OCI-LY3 (cell line): ENCODE data around the gene URM1.
"Not testable (repeated sequence)": the region's sequence is repeated elsewhere in the genome, so short reads cannot be mapped to it uniquely, and the experiment has no call there.

ENCODE experiments used
- H2AFZ ChIP-seq: fragments of 200-600, 300-600 bp; shearing (Covaris generic); 2 replicates; pipeline ENCODE4 v1.6.0; 2014; ENCODE audit warnings: antibody characterized with exemption, low read depth, low read length
- H3K27ac ChIP-seq: fragments of 200-600, 300-600 bp; sonication (generic); 2 replicates; pipeline ENCODE4 v1.5.1; 2014; ENCODE audit warnings: mild to moderate bottlenecking, low read length, moderate library complexity, mixed read lengths
- H3K27me3 ChIP-seq: fragments of 200-600, 300-600 bp; sonication (generic); 2 replicates; pipeline ENCODE4 v1.6.1; 2014; ENCODE audit warnings: low read depth, low read length, mixed read lengths
- H3K36me3 ChIP-seq: fragments of 200-600, 300-600 bp; sonication (generic); replicated peaks from 2 replicates; pipeline ENCODE3; 2014; ENCODE audit warnings: low read depth, low read length, mixed read lengths
- H3K4me1 ChIP-seq: fragments of 300-600, 200-600 bp; sonication (generic); 2 replicates; pipeline ENCODE4 v1.6.1; 2014; ENCODE audit warnings: low read length, mixed read lengths
- H3K4me2 ChIP-seq: fragments of 200-600, 300-600 bp; sonication (generic); 2 replicates; pipeline ENCODE4 v1.6.1; 2014; ENCODE audit warnings: low read length, mixed read lengths
- H3K4me3 ChIP-seq: fragments of 300-600, 200-600 bp; sonication (generic); 2 replicates; pipeline ENCODE4 v1.5.1; 2014; ENCODE audit warnings: antibody characterized with exemption, mild to moderate bottlenecking, low read length, moderate library complexity
- H3K79me2 ChIP-seq: fragments of 300-600, 200-600 bp; shearing (Covaris generic); 2 replicates; pipeline ENCODE4 v1.6.1; 2014; ENCODE audit warnings: mild to moderate bottlenecking, low read length, mixed read lengths
- H3K9ac ChIP-seq: fragments of 300-600, 200-600 bp; shearing (Covaris generic); 2 replicates; pipeline ENCODE4 v1.6.0; 2014; ENCODE audit warnings: mild to moderate bottlenecking, low read length, moderate library complexity
- H3K9me3 ChIP-seq: fragments of 200-600, 300-600 bp; shearing (Covaris generic); 2 replicates; pipeline ENCODE4 v1.6.1; 2014; ENCODE audit warnings: low read length, mixed read lengths; ENCODE audit not compliant: insufficient read depth
- H4K20me1 ChIP-seq: fragments of 200-600, 300-600 bp; sonication (generic); 2 replicates; pipeline ENCODE4 v1.6.1; 2016; ENCODE audit warnings: low read length, mixed read lengths; ENCODE audit not compliant: insufficient read depth
- CTCF ChIP-seq: fragments of 200-600, 300-600 bp; sonication (generic); IDR thresholded peaks from 2 replicates; pipeline ENCODE4 v1.5.1; 2014; ENCODE audit warnings: antibody characterized with exemption, low read length, low read depth
- EZH2phosphoT487 ChIP-seq: fragments of 200-600 bp; shearing (Covaris generic); IDR thresholded peaks from 2 replicates; pipeline ENCODE4 v1.6.1; 2018; ENCODE audit warnings: antibody characterized with exemption, mixed run types, low read depth

Gene URM1

GRCh38 chr9:128333451-128333869 lies 37.7 kb upstream of the URM1 start:
- no peak overlapping the region for H3K4me3 ChIP-seq
- H2AFZ ChIP-seq: no peak overlapping the region
- no peaks in the 10 kb centered on the region for H3K36me3 ChIP-seq
- no peaks in the 10 kb centered on the region for H4K20me1 ChIP-seq
- H3K9me3 ChIP-seq: no peaks in the 10 kb centered on the region
- H3K9ac ChIP-seq: no peak overlapping the region
- H3K27ac ChIP-seq: no peak overlapping the region
- H3K79me2 ChIP-seq: no peaks in the 10 kb centered on the region
- H3K4me2 ChIP-seq: no peak overlapping the region
- TF ChIP-seq EZH2phosphoT487 (no peak), CTCF (no peak)
- H3K4me1 ChIP-seq: no peaks in the 10 kb centered on the region
- no peaks in the 10 kb centered on the region for H3K27me3 ChIP-seq

DNA sequence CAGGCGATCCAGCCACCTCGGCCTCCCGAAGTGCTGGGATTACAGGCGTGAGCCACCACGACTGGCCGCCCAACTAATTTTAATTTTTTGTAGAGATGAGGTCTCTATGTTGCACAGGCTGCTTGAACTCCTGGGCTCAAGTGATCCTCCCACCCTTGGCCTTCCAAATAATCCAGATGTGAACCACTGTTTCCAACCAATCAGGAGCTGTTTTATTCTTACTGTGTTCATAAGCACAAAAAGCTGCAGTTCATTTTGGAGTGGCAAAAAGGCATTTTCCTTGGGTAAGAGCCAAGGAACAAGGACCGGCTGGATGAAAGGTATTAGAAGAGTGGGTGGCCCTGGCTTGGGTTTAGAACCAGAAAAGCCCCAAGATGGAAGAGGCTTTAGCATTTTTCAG lies 36.0 kb upstream of the URM1 start:
- Histone ChIP-seq H3K27me3 (no peaks in the 10 kb centered on the region), H3K27ac (no peak overlapping the region), H3K9me3 (no peaks in the 10 kb centered on the region)

GRCh38 chr9:128335914-128336313 lies 35.3 kb upstream of the URM1 start:
- Histone ChIP-seq H3K27me3 (no peaks in the 10 kb centered on the region), H3K4me2 (no peak overlapping the region), H3K9ac (no peak overlapping the region), H3K9me3 (no peaks in the 10 kb centered on the region), H3K36me3 (no peaks in the 10 kb centered on the region), H2AFZ (no peak overlapping the region), H3K4me1 (peaks cover 5% of the 10 kb centered on the region), H4K20me1 (no peaks in the 10 kb centered on the region), H3K27ac (no peak overlapping the region), H3K4me3 (no peak overlapping the region), H3K79me2 (peaks cover 2% of the 10 kb centered on the region)
- TF ChIP-seq EZH2phosphoT487 (no peak), CTCF (no peak)

More for the DNA sequence above, 36.0 kb upstream of the URM1 start:
- Histone ChIP-seq H3K4me1 (peaks cover 5% of the 10 kb centered on the region), H3K4me2 (no peak overlapping the region), H3K36me3 (no peaks in the 10 kb centered on the region), H3K4me3 (no peak overlapping the region), H4K20me1 (no peaks in the 10 kb centered on the region), H3K9ac (no peak overlapping the region), H2AFZ (no peak overlapping the region), H3K79me2 (no peaks in the 10 kb centered on the region)
- TF ChIP-seq EZH2phosphoT487: no peak
- no peak for TF ChIP-seq CTCF

DNA sequence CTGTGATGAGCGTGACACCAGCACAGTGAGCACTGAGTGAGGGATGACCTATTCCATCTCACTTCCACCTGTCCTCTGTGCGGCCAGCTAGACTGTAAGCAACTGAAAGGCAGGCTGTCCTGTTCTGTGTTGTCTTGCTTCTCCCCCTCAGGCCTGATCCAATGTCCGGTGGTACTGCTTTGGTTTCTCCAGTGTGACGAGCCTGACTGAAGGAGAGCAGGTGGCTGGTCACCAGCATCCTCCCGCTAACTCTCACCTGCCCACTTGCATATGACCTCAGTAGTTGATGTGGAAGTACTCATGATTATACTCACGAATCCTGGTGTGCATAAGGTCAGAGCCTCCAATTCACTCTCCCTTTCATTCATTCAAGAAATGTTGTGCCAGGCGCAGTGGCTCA lies 33.2 kb upstream of the URM1 start:
- no peak overlapping the region for H3K4me3 ChIP-seq
- no peaks in the 10 kb centered on the region for H3K9me3 ChIP-seq
- H3K27me3 ChIP-seq: no peaks in the 10 kb centered on the region
- H3K79me2 ChIP-seq: peaks cover 7% of the 10 kb centered on the region
- no peaks in the 10 kb centered on the region for H3K36me3 ChIP-seq
- no peak for TF ChIP-seq CTCF
- TF ChIP-seq EZH2phosphoT487: no peak
- H3K4me2 ChIP-seq: no peak overlapping the region
- no peaks in the 10 kb centered on the region for H4K20me1 ChIP-seq
- H2AFZ ChIP-seq: no peak overlapping the region
- H3K9ac ChIP-seq: no peak overlapping the region
- no peak overlapping the region for H3K27ac ChIP-seq
- peaks cover 5% of the 10 kb centered on the region for H3K4me1 ChIP-seq

DNA sequence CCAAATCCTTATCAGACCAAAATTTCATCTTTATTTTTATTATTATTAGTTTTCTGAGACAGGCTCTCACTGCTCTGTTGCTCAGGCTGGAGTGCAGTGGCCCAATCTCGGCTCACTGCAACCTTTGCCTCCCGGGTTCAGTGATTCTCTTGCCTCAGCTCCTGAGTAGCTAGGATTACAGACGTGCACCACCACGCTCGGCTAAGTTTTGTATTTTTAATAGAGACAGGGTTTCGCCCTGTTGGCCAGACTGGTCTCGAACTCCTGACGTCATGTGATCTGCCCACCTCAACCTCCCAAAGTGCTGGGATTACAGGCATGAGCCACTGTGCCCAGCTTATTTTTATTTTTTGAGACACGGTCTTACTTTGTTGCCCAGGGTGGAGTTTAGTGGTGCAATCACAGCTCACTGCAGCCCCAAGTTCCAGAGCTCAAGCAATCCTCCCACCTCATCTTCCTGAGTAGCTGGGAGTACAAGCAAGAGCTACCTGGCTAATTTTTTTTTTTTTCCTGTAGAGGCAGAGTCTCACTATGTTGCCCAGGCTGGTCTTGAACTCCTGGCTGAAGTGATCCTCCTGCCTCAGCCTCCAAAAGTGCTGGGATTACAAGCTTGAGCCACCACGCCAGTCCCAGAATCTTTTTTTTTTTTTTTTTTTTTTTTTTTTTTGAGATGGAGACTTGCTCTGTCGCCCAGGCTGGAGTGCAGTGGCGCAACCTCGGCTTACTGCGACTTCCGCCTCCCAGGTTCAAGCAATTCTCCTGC lies 32.1 kb upstream of the URM1 start:
- Histone ChIP-seq H2AFZ (peak overlapping the region; percentile 97; the same call in 1 of the 2 replicates), H3K4me2 (peak overlapping the region; percentile 79), H3K27ac (peak overlapping the region; percentile 48; the same call in 1 of the 2 replicates), H3K4me3 (peak overlapping the region; percentile 95)
- H3K9me3 ChIP-seq, H4K20me1 ChIP-seq, H3K36me3 ChIP-seq, H3K79me2 ChIP-seq, H3K9ac ChIP-seq, H3K4me1 ChIP-seq, H3K27me3 ChIP-seq: not testable (repeated sequence)
